ENCODE data around the gene IRS2. TPM values are rescaled to one million over a fixed set of nuclear protein-coding genes. Genes with fewer than 3 reads are reported as not detected.
A peak's percentile ranks its signal among the peaks of the same experiment; 100 is the strongest.
"Not testable (repeated sequence)": the region's sequence is repeated elsewhere in the genome, so short reads cannot be mapped to it uniquely, and the experiment has no call there.

Gene IRS2
- 42.4 TPM for total RNA-seq

- Histone ChIP-seq H3K4me3 (peak within 1 kb of the TSS; percentile 85), H3K36me3 (peaks cover 28 to 29% of the 10 kb centered on the region in 2 donors), H3K9me3 (no peaks in the 10 kb centered on the region), H3K27me3 (no peaks in the 10 kb centered on the region), H3K4me1 (peaks cover 14 to 22% of the 10 kb centered on the region in 2 donors), H3K27ac (peak within 1 kb of the TSS; percentile 91 to 93)
- DNase-seq (ENCODE audit: low spot score in 2 of 2) = peak; percentile 90 to 97
- intact Hi-C loops (cut with DNase I) = loop anchor here (1.0 to 10.0 kb wide), 10 partner anchors 86 to 1572 kb away; partner anchors contain the start of genes ABHD13 and LIG4
- TF ChIP-seq CTCF (IDR thresholded peaks at IDR 0.05) = no peak
Measured at GRCh38 chr13:109786457-109787134, at the start of gene IRS2. TSS of gene IRS2 (minus strand) at chr13:109786583. CDS start at chr13:109786053, 530 bp downstream.

- Histone ChIP-seq H3K4me1 (no peaks in the 10 kb centered on the region), H3K27me3 (no peaks in the 10 kb centered on the region), H3K27ac (no peak overlapping the region), H3K4me3 (no peak overlapping the region), H3K36me3 (no peaks in the 10 kb centered on the region), H3K9me3 (no peaks in the 10 kb centered on the region)
- TF ChIP-seq CTCF (IDR thresholded peaks at IDR 0.05) = no peak
- no peak for DNase-seq (ENCODE audit: low spot score in 2 of 2)
- intact Hi-C loops (cut with DNase I) = no loop called here
Measured at GRCh38 chr13:109834973-109835720, 48.8 kb upstream of the IRS2 start.

- Histone ChIP-seq H3K4me1 (no peaks in the 10 kb centered on the region), H3K4me3 (no peak overlapping the region), H3K9me3 (no peaks in the 10 kb centered on the region), H3K36me3 (no peaks in the 10 kb centered on the region), H3K27ac (no peak overlapping the region), H3K27me3 (no peaks in the 10 kb centered on the region)
- intact Hi-C loops (cut with DNase I) = no loop called here
- no peak for DNase-seq (ENCODE audit: low spot score in 2 of 2)
- TF ChIP-seq CTCF (IDR thresholded peaks at IDR 0.05) = no peak
Measured at GRCh38 chr13:109833940-109834339, 47.6 kb upstream of the IRS2 start.

GRCh38 chr13:109833071-109833470, 46.7 kb upstream of the IRS2 start:
- no peak for DNase-seq (ENCODE audit: low spot score in 2 of 2)
- intact Hi-C loops (cut with DNase I) = no loop called here
- no peak for TF ChIP-seq CTCF (IDR thresholded peaks at IDR 0.05)

GRCh38 chr13:109828591-109829316, 42.4 kb upstream of the IRS2 start:
- H3K27me3 ChIP-seq; H3K9me3 ChIP-seq; DNase-seq (ENCODE audit: low spot score in 2 of 2); H3K27ac ChIP-seq; intact Hi-C loops (cut with DNase I); H3K4me1 ChIP-seq; H3K4me3 ChIP-seq; H3K36me3 ChIP-seq: not testable (repeated sequence)

More at GRCh38 chr13:109833071-109833470, 46.7 kb upstream of the IRS2 start:
- Histone ChIP-seq H3K4me3 (no peak overlapping the region), H3K4me1 (no peaks in the 10 kb centered on the region), H3K36me3 (no peaks in the 10 kb centered on the region), H3K9me3 (no peaks in the 10 kb centered on the region), H3K27ac (no peak overlapping the region), H3K27me3 (no peaks in the 10 kb centered on the region)

GRCh38 chr13:109823201-109823600, 36.8 kb upstream of the IRS2 start:
- DNase-seq (ENCODE audit: low spot score in 2 of 2); H3K36me3 ChIP-seq; H3K9me3 ChIP-seq; intact Hi-C loops (cut with DNase I); H3K27ac ChIP-seq; H3K4me3 ChIP-seq; H3K4me1 ChIP-seq; H3K27me3 ChIP-seq: not testable (repeated sequence)
